HG02840 (cell line): Measurements from ENCODE around the gene SERPINA10.
"Not testable (repeated sequence)": the region's sequence is repeated elsewhere in the genome, so short reads cannot be mapped to it uniquely, and the experiment has no call there.

Source experiments
- ATAC-seq: cut with Tn5 transposase; IDR thresholded peaks from one replicate; pipeline ENCODE4 v1.9.1; 2021; ENCODE audit warnings: mild to moderate bottlenecking, moderate library complexity, moderate number of reproducible peaks; ENCODE audit not compliant: unreplicated experiment, low FRiP score

The SERPINA10 gene

DNA sequence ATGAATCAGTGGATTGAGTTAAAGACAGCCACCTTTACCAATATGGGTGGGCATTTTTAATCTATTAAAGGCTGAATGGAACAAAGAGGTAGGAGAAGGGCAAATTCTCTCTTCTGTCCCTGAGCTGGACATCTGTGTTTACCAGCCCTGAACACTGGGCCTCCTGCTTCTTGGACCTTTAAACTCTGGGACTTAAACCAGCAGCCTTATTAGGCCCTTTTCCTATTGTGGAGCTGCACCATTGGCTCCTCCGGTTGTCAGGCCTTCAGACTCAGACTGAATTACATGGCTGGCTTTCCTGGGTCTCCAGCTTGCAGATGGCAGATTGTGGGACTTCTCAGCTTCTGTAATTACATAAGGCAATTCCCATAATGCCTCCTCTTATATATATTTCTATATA lies 23.6 kb upstream of the SERPINA10 start:
- ATAC-seq: no peak

DNA sequence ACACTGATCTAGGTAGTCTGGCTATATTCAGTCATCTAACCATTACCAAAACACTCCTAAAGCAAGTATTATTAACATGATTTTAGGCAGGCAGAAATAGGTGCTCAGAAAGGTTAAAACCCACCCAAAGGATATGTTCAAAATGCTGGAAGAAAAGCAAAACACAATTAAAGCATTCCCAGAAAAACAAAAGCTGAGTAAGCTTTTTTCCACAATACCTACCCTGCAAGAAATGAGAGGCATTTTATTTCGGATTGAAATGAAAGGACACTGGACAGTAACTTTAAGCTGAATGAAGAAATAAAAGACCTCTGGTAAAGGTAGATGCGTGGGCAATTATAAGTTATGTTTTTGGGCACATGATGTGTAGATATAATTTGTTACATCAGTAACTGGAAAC lies 21.8 kb upstream of the SERPINA10 start:
- no peak for ATAC-seq

DNA sequence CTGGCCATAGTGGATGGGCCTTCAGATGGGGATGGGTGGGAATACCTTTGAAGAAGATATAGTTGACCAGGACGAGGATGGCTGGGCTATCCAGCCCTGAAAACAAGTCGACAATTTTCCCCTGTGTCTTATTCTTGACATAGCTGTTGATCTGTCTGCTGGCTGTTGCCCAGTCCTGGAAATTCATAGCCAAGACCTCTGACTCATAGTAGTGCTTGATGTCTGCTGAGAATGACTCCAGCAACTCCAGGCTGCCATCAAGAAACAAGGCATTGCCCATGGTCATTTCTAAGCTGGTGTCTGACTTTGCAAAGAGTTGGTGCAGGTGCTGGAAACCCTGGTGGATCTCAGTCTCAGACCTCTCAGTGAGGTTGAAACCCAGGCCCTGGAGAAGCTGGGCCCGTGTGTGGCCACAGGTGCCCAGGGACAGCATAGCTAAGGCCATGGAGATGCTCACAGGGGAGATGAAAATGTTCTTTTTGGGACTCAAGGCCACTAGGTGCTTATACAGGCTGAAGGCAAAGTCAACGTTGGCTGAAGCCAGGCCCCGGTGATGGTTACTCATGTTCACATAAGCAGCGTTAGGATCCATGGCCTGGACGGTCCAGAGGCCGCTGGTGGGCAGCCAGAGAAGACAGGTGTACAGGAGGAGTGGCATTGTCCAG lies 21.1 kb upstream of the SERPINA10 start:
- no peak for ATAC-seq

GRCh38 chr14:94312481-94313246 lies 19.6 kb upstream of the SERPINA10 start:
- ATAC-seq: no peak

GRCh38 chr14:94310248-94310647 lies 17.2 kb upstream of the SERPINA10 start:
- ATAC-seq: no peak

- ATAC-seq: no peak
These were observed 16.7 kb upstream of the SERPINA10 start for GRCh38 chr14:94309721-94310120.

- no peak for ATAC-seq
These were observed 14.4 kb upstream of the SERPINA10 start for GRCh38 chr14:94307410-94307992.

- no peak for ATAC-seq
These were observed 13.2 kb upstream of the SERPINA10 start for GRCh38 chr14:94306047-94306978.

GRCh38 chr14:94305620-94306019 lies 12.6 kb upstream of the SERPINA10 start:
- ATAC-seq: no peak

- no peak for ATAC-seq
These were observed 11.2 kb upstream of the SERPINA10 start for GRCh38 chr14:94304243-94304642.

DNA sequence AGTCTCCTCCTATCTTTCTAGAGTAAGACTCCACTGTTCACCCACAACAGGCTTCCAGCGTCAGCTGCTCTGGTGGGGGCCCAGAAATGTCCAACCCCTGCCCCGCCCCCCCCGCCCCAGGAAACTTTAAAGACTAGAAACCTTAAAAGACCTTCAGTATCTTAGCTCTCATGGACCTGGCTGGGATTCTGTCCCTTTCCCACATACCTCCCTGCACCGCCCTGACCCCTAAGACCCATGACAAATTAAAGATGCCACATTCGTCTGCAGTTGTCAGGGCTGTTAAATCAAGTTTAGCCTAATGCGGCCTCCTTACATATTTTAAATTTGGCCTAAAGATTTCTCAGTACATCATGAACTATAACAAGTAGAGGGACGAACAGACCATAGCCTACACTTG lies 10.0 kb upstream of the SERPINA10 start:
- no peak for ATAC-seq

DNA sequence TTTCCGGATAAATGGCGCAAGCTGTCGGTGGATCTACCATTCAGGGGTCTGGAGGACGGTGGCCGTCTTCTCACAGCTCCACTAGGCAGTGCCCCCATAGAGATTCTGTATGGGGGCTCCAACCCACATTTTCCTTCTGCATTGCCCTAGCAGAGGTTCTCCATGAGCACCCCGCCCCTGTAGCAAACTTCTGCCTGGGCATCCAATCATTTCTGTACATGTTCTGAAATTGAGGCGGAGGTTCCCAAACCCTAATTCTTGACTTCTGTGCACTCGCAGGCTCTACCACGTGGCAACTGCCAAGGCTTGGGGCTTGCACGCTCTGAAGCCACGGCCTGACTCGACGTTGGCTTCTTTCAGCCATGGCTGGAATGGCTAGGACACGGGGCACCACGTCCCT lies 5.1 kb upstream of the SERPINA10 start:
- ATAC-seq: no peak

- not testable (repeated sequence) for ATAC-seq
These were observed 3.1 kb upstream of the SERPINA10 start for GRCh38 chr14:94296181-94296545.

DNA sequence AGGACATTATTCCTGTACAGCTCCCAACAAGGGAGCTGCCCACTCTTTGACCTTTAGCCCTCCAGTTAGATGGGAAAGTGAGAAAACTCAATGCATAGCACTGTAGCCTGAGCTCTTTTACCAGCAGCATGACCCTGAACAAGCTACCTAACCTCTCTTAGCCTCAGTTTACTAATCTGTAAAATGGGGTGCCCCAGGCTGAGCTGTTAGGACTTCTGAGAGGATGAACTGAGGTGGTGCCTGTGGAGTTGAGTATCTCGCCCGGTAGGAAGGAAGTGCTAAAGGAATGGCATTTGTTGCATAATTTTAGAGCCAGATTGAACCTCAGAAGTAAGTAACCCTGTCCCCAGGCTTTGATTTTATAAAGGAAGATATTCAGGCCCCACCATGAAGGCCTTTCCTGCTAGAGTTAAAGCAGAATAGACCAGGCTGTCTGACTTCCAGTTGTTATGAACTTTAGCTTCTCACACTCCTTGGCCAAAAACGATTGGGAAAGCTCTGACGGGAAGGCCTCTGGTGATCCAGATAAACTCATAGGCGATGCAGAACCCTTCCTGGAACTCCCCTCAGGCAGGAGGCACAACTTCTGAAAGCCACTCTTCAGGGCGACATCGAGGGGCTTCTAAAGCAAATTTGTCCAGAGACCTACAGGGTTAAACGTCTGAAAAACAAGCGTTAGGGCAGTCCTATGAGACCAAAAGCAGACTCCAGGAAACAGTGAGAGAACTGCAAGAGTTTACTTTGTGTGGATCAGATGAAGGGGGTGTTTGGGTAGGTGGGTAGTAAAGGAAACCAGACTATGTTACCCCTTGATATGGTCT lies 2.5 kb upstream of the SERPINA10 start:
- ATAC-seq: no peak

- ATAC-seq: no peak
These were observed 483 bp upstream of the SERPINA10 start for GRCh38 chr14:94293578-94293924.

GRCh38 chr14:94292526-94292871 lies 569 bp downstream of the SERPINA10 start:
- no peak for ATAC-seq

DNA sequence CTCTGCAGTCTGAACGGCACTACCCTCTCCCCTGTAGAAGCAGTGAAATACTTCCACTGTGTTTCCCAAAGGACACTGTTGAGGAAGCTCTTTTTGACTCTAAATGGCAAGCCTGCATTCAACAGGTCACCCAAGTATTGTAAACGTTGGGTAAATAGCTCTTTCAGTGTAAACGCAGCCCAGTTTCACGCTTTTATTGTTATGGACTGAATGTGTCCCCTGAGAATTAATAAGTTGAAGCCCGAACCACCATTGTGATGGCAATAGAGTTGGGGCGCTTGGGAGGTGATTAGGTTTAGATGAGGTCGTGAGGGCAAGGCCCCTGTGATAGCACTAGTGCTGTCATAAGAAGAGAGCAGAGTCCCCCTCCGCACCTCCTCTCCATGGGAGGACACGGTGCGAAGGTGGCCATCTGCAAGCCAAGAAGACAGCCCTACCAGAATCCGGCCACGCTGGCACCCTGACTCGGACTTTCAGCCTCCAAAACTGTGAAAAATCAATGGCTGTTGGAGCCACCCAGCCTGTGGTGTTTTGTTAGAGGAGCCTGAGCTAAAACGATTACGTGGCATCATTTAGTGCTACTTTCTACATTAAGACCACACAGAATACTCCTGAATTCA lies 1.1 kb downstream of the SERPINA10 start:
- no peak for ATAC-seq

DNA sequence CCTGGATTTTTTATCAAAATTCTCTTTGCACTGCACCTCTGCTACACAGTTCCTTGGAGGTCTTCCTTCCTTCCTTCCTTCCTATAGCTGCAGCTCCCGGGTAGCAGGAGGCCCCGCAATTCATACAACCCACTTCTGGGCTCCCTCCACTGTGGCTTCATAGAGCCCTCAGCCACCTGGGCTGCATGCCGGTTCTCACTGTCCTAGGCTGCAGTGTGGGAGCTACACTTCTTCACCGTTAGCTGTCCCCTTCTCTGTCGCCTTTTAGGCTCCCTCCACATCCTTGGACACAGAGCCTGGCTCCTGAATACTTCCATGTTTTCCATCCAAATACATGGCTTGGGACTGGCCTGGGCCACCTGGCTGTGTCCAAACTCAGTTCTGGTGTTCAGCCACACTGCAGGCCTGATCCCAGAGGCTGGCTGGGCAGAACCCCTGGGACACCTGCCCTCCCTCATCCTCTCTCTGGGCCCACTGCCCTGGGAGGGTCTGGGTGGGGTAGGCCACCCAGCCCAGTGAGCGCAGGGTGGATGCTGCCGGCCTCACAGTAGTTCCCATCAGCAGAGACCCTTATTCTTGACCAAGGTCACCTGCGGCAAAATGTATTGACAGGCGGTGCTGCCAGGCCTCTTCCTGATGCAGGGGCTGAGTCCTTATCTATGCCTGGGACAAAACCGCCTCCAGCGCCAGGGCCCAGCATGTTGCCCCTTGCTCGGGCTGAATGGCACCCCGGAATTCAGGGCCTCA lies 1.7 kb downstream of the SERPINA10 start:
- no peak for ATAC-seq

- no peak for ATAC-seq
These were observed 2.9 kb downstream of the SERPINA10 start for GRCh38 chr14:94290197-94290596.
